ENCODE data around the gene TFB1M. TPM values are rescaled to one million over a fixed set of nuclear protein-coding genes. Genes with fewer than 3 reads are reported as not detected.
"Not testable (repeated sequence)": the region's sequence is repeated elsewhere in the genome, so short reads cannot be mapped to it uniquely, and the experiment has no call there.

Gene TFB1M
- total and polyA plus RNA-seq, 9 donors = 9.1 to 15.9 (median 11.3) TPM

DNA sequence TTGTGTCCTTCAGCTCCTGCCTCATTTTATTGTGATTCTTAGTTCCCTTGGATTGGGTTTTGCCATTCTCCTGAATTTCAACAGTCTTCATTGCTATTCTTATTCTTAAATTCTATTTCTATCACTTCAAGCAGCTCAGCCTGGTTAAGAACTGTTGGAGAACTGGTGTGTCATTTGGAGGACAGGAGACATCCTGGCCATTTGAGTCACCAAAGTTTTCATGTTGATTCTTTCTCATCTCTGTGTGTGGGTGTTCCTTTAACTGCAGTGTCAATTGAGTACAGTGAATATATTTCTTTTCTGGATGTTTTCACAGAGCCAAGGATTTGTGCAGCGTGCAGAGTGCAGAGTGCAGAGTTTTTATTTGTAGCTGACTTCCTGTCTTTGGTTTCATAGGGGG is 33.5 kb upstream of the TFB1M start:
- WGBS (ENCODE audit: insufficient coverage) = 20% methylated on average over 1 of the region's 1 CpG

GRCh38 chr6:155346957-155347356 is 32.7 kb upstream of the TFB1M start:
- H3K9me3 ChIP-seq (replicated peaks; ENCODE audit: control insufficient read depth, low read depth, low read length) = peaks cover 7% of the 10 kb centered on the region
- H3K4me1 ChIP-seq (ENCODE audit: control insufficient read depth, insufficient read depth, low read length) = no peaks in the 10 kb centered on the region
- no peaks in the 10 kb centered on the region for H3K27me3 ChIP-seq (ENCODE audit: control insufficient read depth, insufficient read depth, low read length)
- no peaks in the 10 kb centered on the region for H3K36me3 ChIP-seq (ENCODE audit: control insufficient read depth, insufficient read depth, low read length)
- no peak overlapping the region for H3K4me3 ChIP-seq (ENCODE audit: low read length)
- no peak overlapping the region for H3K27ac ChIP-seq (ENCODE audit: low read length)
- DNase-seq = no peak

More for the DNA sequence above, 33.5 kb upstream of the TFB1M start:
- Histone ChIP-seq H3K36me3 (ENCODE audit: control insufficient read depth, insufficient read depth, low read length) (no peaks in the 10 kb centered on the region), H3K4me3 (ENCODE audit: low read length) (no peak overlapping the region), H3K27me3 (ENCODE audit: control insufficient read depth, insufficient read depth, low read length) (no peaks in the 10 kb centered on the region), H3K27ac (ENCODE audit: low read length) (no peak overlapping the region), H3K4me1 (ENCODE audit: control insufficient read depth, insufficient read depth, low read length) (no peaks in the 10 kb centered on the region), H3K9me3 (replicated peaks; ENCODE audit: control insufficient read depth, low read depth, low read length) (peaks cover 7% of the 10 kb centered on the region)
- no peak for DNase-seq

- no peak for DNase-seq
- WGBS (ENCODE audit: insufficient coverage) = no CpG with 5 or more reads among the region's 2 CpGs
- H3K4me1 ChIP-seq (ENCODE audit: control insufficient read depth, insufficient read depth, low read length) = no peaks in the 10 kb centered on the region
- H3K27ac ChIP-seq (ENCODE audit: low read length) = no peak overlapping the region
- H3K27me3 ChIP-seq (ENCODE audit: control insufficient read depth, insufficient read depth, low read length) = no peaks in the 10 kb centered on the region
- H3K9me3 ChIP-seq (replicated peaks; ENCODE audit: control insufficient read depth, low read depth, low read length) = peaks cover 9% of the 10 kb centered on the region
- H3K36me3 ChIP-seq (ENCODE audit: control insufficient read depth, insufficient read depth, low read length) = no peaks in the 10 kb centered on the region
- no peak overlapping the region for H3K4me3 ChIP-seq (ENCODE audit: low read length)
These were observed 30.2 kb upstream of the TFB1M start for GRCh38 chr6:155344341-155345006.

- DNase-seq = no peak
- peaks cover 2% of the 10 kb centered on the region for H3K9me3 ChIP-seq (replicated peaks; ENCODE audit: control insufficient read depth, low read depth, low read length)
- H3K4me3 ChIP-seq (ENCODE audit: low read length) = no peak overlapping the region
- no CpG with 5 or more reads among the region's 2 CpGs for WGBS (ENCODE audit: insufficient coverage)
- H3K27me3 ChIP-seq (ENCODE audit: control insufficient read depth, insufficient read depth, low read length) = no peaks in the 10 kb centered on the region
- H3K4me1 ChIP-seq (ENCODE audit: control insufficient read depth, insufficient read depth, low read length) = no peaks in the 10 kb centered on the region
- no peak overlapping the region for H3K27ac ChIP-seq (ENCODE audit: low read length)
- no peaks in the 10 kb centered on the region for H3K36me3 ChIP-seq (ENCODE audit: control insufficient read depth, insufficient read depth, low read length)
These were observed 27.0 kb upstream of the TFB1M start for GRCh38 chr6:155341130-155341828.

DNA sequence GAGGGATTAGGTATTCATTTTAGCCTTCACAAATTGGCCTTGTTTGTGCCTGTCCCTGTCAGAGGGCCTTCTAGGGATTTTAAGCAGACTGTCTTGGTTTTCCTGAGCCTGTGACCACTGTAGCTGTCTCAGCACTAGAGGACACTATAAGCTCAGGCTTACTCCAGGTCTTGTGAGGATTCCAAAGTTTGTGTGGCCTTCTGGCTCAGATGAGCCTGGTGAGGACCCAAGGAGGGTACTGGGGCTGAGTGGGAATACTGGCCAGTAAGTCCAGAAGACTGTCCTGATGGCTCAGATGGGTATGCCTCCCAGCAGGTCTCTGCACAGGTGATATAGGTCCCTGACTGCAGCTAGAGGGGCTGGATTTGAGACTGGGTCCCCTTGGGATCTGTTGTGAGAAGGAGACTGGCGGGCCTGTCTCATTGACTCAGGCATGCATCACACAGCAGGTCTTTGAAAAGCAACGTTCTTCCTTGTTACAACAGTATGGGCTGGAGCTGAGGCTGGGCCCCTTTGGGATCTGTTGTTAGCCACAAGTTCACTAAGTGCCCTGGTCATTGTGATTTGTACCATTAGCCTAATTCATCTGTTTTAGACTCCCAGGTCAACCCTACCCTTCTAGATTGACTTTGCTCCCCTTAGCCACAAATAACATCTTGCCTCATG is 26.3 kb upstream of the TFB1M start:
- Histone ChIP-seq H3K4me3 (ENCODE audit: low read length) (no peak overlapping the region), H3K27me3 (ENCODE audit: control insufficient read depth, insufficient read depth, low read length) (no peaks in the 10 kb centered on the region), H3K27ac (ENCODE audit: low read length) (no peak overlapping the region), H3K4me1 (ENCODE audit: control insufficient read depth, insufficient read depth, low read length) (no peaks in the 10 kb centered on the region), H3K9me3 (replicated peaks; ENCODE audit: control insufficient read depth, low read depth, low read length) (peaks cover 2% of the 10 kb centered on the region), H3K36me3 (ENCODE audit: control insufficient read depth, insufficient read depth, low read length) (no peaks in the 10 kb centered on the region)
- 75% methylated on average over 1 of the region's 2 CpGs for WGBS (ENCODE audit: insufficient coverage)
- DNase-seq = no peak

DNA sequence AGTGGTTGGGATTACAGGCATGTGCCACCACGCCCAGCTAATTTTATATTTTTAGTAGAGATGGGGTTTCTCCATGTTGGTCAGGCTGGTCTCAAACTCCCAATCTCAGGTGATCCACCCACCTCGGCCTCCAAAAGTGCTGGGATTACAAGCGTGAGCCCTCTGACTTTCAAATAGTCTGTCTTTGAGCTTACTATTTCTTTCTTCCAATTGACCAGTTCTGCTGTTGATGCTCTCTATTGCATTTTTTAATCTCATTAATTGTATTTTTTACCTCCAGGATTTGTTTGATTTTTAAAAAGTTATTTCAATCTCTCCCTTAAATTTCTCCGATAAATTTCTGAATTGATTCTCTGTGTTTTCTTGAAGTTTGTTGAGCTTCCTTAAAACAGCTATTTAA is 25.6 kb upstream of the TFB1M start:
- not testable (repeated sequence) for H3K27me3 ChIP-seq (ENCODE audit: control insufficient read depth, insufficient read depth, low read length); H3K4me3 ChIP-seq (ENCODE audit: low read length); H3K4me1 ChIP-seq (ENCODE audit: control insufficient read depth, insufficient read depth, low read length); H3K36me3 ChIP-seq (ENCODE audit: control insufficient read depth, insufficient read depth, low read length); H3K9me3 ChIP-seq (replicated peaks; ENCODE audit: control insufficient read depth, low read depth, low read length); H3K27ac ChIP-seq (ENCODE audit: low read length); DNase-seq
- WGBS (ENCODE audit: insufficient coverage) = no CpG with 5 or more reads among the region's 4 CpGs

- not testable (repeated sequence) for H3K27me3 ChIP-seq (ENCODE audit: control insufficient read depth, insufficient read depth, low read length); H3K9me3 ChIP-seq (replicated peaks; ENCODE audit: control insufficient read depth, low read depth, low read length); H3K27ac ChIP-seq (ENCODE audit: low read length); DNase-seq; H3K4me3 ChIP-seq (ENCODE audit: low read length); H3K36me3 ChIP-seq (ENCODE audit: control insufficient read depth, insufficient read depth, low read length); H3K4me1 ChIP-seq (ENCODE audit: control insufficient read depth, insufficient read depth, low read length)
These were observed 24.0 kb upstream of the TFB1M start for GRCh38 chr6:155338237-155338636.

GRCh38 chr6:155335265-155335664 is 21.0 kb upstream of the TFB1M start:
- no peak overlapping the region for H3K4me3 ChIP-seq (ENCODE audit: low read length)
- H3K4me1 ChIP-seq (ENCODE audit: control insufficient read depth, insufficient read depth, low read length) = no peaks in the 10 kb centered on the region
- H3K36me3 ChIP-seq (ENCODE audit: control insufficient read depth, insufficient read depth, low read length) = no peaks in the 10 kb centered on the region
- no peak for DNase-seq
- WGBS (ENCODE audit: insufficient coverage) = no CpG with 5 or more reads among the region's 1 CpG
- H3K27ac ChIP-seq (ENCODE audit: low read length) = no peak overlapping the region
- no peaks in the 10 kb centered on the region for H3K27me3 ChIP-seq (ENCODE audit: control insufficient read depth, insufficient read depth, low read length)
- no peaks in the 10 kb centered on the region for H3K9me3 ChIP-seq (replicated peaks; ENCODE audit: control insufficient read depth, low read depth, low read length)

DNA sequence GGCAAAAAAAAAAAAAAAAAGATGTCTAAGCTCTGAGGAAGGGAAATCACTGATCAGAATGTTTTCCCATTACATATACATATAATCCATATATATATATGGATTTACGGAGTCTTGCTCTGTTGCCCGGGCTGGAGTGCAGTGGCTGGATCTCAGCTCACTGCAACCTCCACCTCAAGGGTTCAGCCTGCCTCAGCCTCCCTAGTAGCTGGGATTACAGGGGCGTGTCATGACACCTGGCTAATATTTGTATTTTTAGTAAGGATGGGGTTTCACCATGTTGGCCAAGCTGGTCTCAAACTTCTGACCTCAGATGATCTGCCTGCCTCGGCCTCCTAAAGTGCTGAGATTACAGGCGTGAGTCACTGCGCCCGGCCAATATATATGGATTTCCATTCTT is 19.8 kb upstream of the TFB1M start:
- not testable (repeated sequence) for H3K9me3 ChIP-seq (replicated peaks; ENCODE audit: control insufficient read depth, low read depth, low read length); H3K36me3 ChIP-seq (ENCODE audit: control insufficient read depth, insufficient read depth, low read length); H3K4me3 ChIP-seq (ENCODE audit: low read length); H3K27me3 ChIP-seq (ENCODE audit: control insufficient read depth, insufficient read depth, low read length); H3K27ac ChIP-seq (ENCODE audit: low read length); H3K4me1 ChIP-seq (ENCODE audit: control insufficient read depth, insufficient read depth, low read length); DNase-seq
- 97% methylated on average over 4 of the region's 7 CpGs for WGBS (ENCODE audit: insufficient coverage)

DNA sequence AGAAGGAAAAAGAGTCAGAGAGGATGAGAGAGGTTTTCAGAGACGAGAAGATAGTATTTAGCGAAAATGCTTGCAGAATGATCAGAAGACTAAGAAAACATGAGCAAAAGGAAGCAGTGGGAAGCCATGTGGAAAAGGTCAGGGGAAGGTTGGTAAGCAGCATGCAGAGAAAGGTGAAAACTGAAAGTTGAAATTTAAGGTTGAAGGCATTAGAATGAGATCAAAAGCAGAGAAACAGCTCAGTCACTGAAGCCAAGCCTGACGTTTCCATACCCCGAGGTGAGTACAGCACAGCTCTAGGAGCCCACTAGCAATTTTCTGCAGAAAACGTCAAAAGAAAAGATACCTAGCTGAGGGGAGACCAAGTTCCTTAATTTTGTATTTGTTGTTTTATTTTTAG is 19.1 kb upstream of the TFB1M start:
- Histone ChIP-seq H3K27ac (ENCODE audit: low read length) (no peak overlapping the region), H3K36me3 (ENCODE audit: control insufficient read depth, insufficient read depth, low read length) (no peaks in the 10 kb centered on the region), H3K9me3 (replicated peaks; ENCODE audit: control insufficient read depth, low read depth, low read length) (no peaks in the 10 kb centered on the region), H3K27me3 (ENCODE audit: control insufficient read depth, insufficient read depth, low read length) (no peaks in the 10 kb centered on the region), H3K4me3 (ENCODE audit: low read length) (no peak overlapping the region), H3K4me1 (ENCODE audit: control insufficient read depth, insufficient read depth, low read length) (no peaks in the 10 kb centered on the region)
- 50% methylated on average over 4 of the region's 5 CpGs for WGBS (ENCODE audit: insufficient coverage)
- DNase-seq = no peak
